SW480 (cell line): ENCODE data around the gene RTN1.

Experiments used
- DNase-seq: peaks from one replicate; pipeline ENCODE4 v3.0.0-alpha.2; 2016; ENCODE audit warnings: low spot score

The RTN1 gene

GRCh38 chr14:59547310-59547709 is 323.3 kb downstream of the RTN1 start:
- no peak for DNase-seq
